Liver (tissue), 9 donors: ENCODE data around the gene CUBN. TPM values are rescaled to one million over a fixed set of nuclear protein-coding genes. Genes with fewer than 3 reads are reported as not detected.

Experiments used
- DNase-seq: peaks from one replicate; pipeline ENCODE4 v3.0.0-alpha.2; 2017; ENCODE audit warnings: low spot score
- H3K27ac ChIP-seq, 2 donors: one replicate each; pipeline ENCODE4 v1.7.0; 2013; ENCODE audit warnings: inconsistent platforms in 2 of 2, low read length in 2 of 2, control low read depth in 1 of 2, low read depth in 1 of 2, mild to moderate bottlenecking in 1 of 2
- H3K27me3 ChIP-seq, 4 donors: one replicate each; pipeline versions ENCODE4 v1.6.1 to v1.7.0; 2013; ENCODE audit warnings: low read length in 3 of 4, inconsistent platforms in 1 of 4, mild to moderate bottlenecking in 1 of 4, moderate library complexity in 1 of 4; ENCODE audit not compliant: control insufficient read depth in 4 of 4, insufficient read depth in 4 of 4
- H3K36me3 ChIP-seq, 4 donors: one replicate each; pipeline versions ENCODE4 v1.6.1 to v1.7.0; 2013; ENCODE audit warnings: low read length in 3 of 4, mild to moderate bottlenecking in 3 of 4, low read depth in 1 of 4, moderate library complexity in 1 of 4; ENCODE audit not compliant: control insufficient read depth in 4 of 4, insufficient read depth in 3 of 4
- H3K4me1 ChIP-seq, 4 donors: one replicate each; pipeline versions ENCODE4 v1.6.1 to v1.7.0; 2013; ENCODE audit warnings: low read length in 3 of 4, mild to moderate bottlenecking in 3 of 4, moderate library complexity in 1 of 4; ENCODE audit not compliant: control insufficient read depth in 4 of 4, insufficient read depth in 4 of 4
- H3K4me3 ChIP-seq, 3 donors: one replicate each; pipeline versions ENCODE4 v1.6.1 to v1.7.0; 2013; ENCODE audit warnings: low read length in 3 of 3, control low read depth in 1 of 3, low read depth in 1 of 3, mild to moderate bottlenecking in 1 of 3
- H3K9ac ChIP-seq, 2 donors: one replicate each; pipeline ENCODE4 v1.7.0; 2013; ENCODE audit warnings: low read length in 2 of 2, mild to moderate bottlenecking in 2 of 2, moderate library complexity in 2 of 2, control low read depth in 1 of 2, low read depth in 1 of 2
- H3K9me3 ChIP-seq, 4 donors: one replicate each; pipeline versions ENCODE4 v1.6.1 to v1.7.0; 2013; ENCODE audit warnings: low read length in 3 of 4; ENCODE audit not compliant: control insufficient read depth in 4 of 4
- EGR1 ChIP-seq, 2 donors: IDR thresholded peaks; 2 replicates each; pipeline ENCODE4 v1.6.1; 2016 to 2018; ENCODE audit warnings: antibody characterized with exemption in 2 of 2, low read depth in 2 of 2
- FOXA1 ChIP-seq: IDR thresholded peaks from 2 replicates; pipeline ENCODE4 v1.6.1; 2016; ENCODE audit warnings: antibody characterized with exemption
- HNF4A ChIP-seq, 2 donors: conservative IDR thresholded peaks; 2 replicates each; pipeline ENCODE4 v1.6.1; 2016; ENCODE audit warnings: antibody characterized with exemption in 2 of 2, mild to moderate bottlenecking in 2 of 2
- JUND ChIP-seq, 2 donors: IDR thresholded peaks; 2 replicates each; pipeline ENCODE4 v1.6.1; 2016; ENCODE audit warnings: antibody characterized with exemption in 2 of 2
- RAD21 ChIP-seq, 2 donors: IDR thresholded peaks; 2 replicates each; pipeline ENCODE4 v1.6.1; 2016; ENCODE audit warnings: antibody characterized with exemption in 2 of 2, mild to moderate bottlenecking in 2 of 2
- RXRA ChIP-seq, 2 donors: IDR thresholded peaks; 2 replicates each; pipeline ENCODE4 v1.6.1; 2017 to 2018; ENCODE audit warnings: antibody characterized with exemption in 2 of 2, mild to moderate bottlenecking in 1 of 2
- TAF1 ChIP-seq: conservative IDR thresholded peaks from 2 replicates; pipeline ENCODE4 v1.6.1; 2016; ENCODE audit warnings: antibody characterized with exemption, mild to moderate bottlenecking
- WGBS: extraction: QIAGEN DNeasy Blood & Tissue Kit; methylation state at CpG from one replicate; pipeline ENCODE4 v1.1.7; 2013; 5-methylcytosine and 5-hydroxymethylcytosine counted together
- polyA plus RNA-seq, 2 donors: library from polyadenylated mRNA; stranded (reverse) in 1 of 2; unstranded in 1 of 2; fragments of 200-250 nt in 1 of 2; fragments of >200 nt in 1 of 2; fragmentation: Nextera tagmentation in 1 of 2; extraction: Ambion mirVana in 1 of 2; gene quantifications; one replicate each; pipeline versions ENCODE4 v1.2.1 to v1.2.3, GENCODE V29; 2013 to 2015
- total RNA-seq, 2 donors: library from RNA; depleted of rRNA; stranded (reverse); fragments of >200 nt; gene quantifications; one replicate each; pipeline ENCODE4 v1.2.3, GENCODE V29; 2014
- TF ChIP-seq, protein P1 (sequence below): fragments of 150-350 bp; IDR thresholded peaks from 2 replicates; pipeline ENCODE4 v1.5.1; 2017; ENCODE audit warnings: improper control_type of control experiment, low read depth, low read length; ENCODE audit not compliant: missing input control
- TF ChIP-seq, protein P2 (sequence below): IDR thresholded peaks from 2 replicates; pipeline ENCODE4 v1.6.1; 2016; ENCODE audit warnings: antibody characterized with exemption
- TF ChIP-seq, protein P3 (sequence below): IDR thresholded peaks from 2 replicates; pipeline ENCODE4 v1.6.1; 2016; ENCODE audit warnings: antibody characterized with exemption
- donor health status: healthy.
- donor health status: healthy.
- donor health status: healthy.
- donor health status: healthy.
- donor health status: healthy.

Gene CUBN
- total and polyA plus RNA-seq, 4 donors: 0.01 to 0.67 (median 0.30) TPM

DNA sequence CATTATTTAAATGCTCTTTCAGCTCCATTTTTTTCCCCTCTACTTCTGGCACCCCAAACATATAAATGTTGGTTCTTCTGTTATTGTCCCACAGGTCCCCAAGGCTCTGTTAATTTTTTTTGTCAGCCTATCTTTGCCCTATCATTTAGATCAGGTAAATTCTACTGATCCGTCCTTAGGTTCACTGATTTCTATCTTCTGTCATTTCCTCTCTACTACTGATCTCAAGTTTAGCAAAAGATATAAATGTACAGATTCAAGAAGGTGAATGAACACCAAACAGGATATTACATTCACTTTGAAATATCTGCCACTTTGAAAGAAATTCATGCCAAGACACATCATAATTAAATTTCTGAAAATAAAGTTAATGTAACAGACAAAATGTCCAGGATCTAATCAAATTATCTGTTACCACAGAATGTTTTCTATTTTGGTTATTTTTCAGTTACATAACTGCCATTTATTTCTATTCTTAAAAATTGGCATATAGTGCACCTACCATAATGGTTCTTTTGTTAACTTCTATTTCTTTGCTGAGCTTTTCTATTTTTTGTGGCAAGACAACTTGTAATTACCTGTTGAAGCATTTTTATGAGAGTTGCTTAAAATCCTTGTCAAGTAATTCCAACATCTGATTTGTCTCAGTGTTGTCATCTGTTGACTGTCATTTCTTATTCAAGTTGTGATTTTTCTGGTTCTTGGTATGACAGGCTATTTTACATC, 12.1 kb upstream of the CUBN start:
- Histone ChIP-seq H3K27me3 (no peaks in the 10 kb centered on the region), H3K36me3 (no peaks in the 10 kb centered on the region), H3K4me1 (peaks cover 0 to 3% (median under 1%) of the 10 kb centered on the region in 4 donors), H3K4me3 (no peak overlapping the region), H3K27ac (no peak overlapping the region), H3K9ac (no peak overlapping the region), H3K9me3 (no peaks in the 10 kb centered on the region)
- TF ChIP-seq, protein P1, sequence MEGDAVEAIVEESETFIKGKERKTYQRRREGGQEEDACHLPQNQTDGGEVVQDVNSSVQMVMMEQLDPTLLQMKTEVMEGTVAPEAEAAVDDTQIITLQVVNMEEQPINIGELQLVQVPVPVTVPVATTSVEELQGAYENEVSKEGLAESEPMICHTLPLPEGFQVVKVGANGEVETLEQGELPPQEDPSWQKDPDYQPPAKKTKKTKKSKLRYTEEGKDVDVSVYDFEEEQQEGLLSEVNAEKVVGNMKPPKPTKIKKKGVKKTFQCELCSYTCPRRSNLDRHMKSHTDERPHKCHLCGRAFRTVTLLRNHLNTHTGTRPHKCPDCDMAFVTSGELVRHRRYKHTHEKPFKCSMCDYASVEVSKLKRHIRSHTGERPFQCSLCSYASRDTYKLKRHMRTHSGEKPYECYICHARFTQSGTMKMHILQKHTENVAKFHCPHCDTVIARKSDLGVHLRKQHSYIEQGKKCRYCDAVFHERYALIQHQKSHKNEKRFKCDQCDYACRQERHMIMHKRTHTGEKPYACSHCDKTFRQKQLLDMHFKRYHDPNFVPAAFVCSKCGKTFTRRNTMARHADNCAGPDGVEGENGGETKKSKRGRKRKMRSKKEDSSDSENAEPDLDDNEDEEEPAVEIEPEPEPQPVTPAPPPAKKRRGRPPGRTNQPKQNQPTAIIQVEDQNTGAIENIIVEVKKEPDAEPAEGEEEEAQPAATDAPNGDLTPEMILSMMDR: no peak
- no peak for TF ChIP-seq HNF4A (conservative IDR thresholded peaks at IDR 0.05)
- no peak for TF ChIP-seq RXRA (IDR thresholded peaks at IDR 0.05)
- no peak for TF ChIP-seq RAD21 (IDR thresholded peaks at IDR 0.05)
- 86% methylated on average over 1 of the region's 1 CpG for WGBS
- no peak for DNase-seq

DNA sequence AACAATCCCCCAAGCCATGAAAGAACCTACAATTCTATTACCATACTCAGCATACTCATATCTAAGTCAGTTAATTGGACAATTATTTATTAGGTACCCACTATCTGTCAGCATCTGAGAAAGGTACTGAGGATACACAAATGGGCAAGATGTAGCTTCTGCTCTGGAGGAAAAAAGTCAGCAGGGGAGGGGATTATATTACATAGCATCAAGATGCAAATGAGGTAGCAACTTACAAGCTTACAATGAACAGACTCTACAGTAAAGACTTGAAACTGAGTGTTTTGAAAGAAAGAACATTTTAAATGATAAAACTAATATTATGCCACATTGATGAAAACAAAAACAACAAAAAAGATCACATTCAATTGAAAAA, 10.8 kb upstream of the CUBN start:
- TF ChIP-seq, protein P2, sequence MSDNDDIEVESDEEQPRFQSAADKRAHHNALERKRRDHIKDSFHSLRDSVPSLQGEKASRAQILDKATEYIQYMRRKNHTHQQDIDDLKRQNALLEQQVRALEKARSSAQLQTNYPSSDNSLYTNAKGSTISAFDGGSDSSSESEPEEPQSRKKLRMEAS: no peak
- TF ChIP-seq, protein P3, sequence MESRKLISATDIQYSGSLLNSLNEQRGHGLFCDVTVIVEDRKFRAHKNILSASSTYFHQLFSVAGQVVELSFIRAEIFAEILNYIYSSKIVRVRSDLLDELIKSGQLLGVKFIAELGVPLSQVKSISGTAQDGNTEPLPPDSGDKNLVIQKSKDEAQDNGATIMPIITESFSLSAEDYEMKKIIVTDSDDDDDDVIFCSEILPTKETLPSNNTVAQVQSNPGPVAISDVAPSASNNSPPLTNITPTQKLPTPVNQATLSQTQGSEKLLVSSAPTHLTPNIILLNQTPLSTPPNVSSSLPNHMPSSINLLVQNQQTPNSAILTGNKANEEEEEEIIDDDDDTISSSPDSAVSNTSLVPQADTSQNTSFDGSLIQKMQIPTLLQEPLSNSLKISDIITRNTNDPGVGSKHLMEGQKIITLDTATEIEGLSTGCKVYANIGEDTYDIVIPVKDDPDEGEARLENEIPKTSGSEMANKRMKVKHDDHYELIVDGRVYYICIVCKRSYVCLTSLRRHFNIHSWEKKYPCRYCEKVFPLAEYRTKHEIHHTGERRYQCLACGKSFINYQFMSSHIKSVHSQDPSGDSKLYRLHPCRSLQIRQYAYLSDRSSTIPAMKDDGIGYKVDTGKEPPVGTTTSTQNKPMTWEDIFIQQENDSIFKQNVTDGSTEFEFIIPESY: no peak
- TF ChIP-seq RAD21 (IDR thresholded peaks at IDR 0.05): no peak
- TF ChIP-seq FOXA1: no peak
- Histone ChIP-seq H3K9me3 (no peaks in the 10 kb centered on the region), H3K4me3 (no peak overlapping the region), H3K36me3 (no peaks in the 10 kb centered on the region), H3K27ac (no peak overlapping the region), H3K4me1 (peaks cover 0 to 3% (median under 1%) of the 10 kb centered on the region in 4 donors), H3K9ac (no peak overlapping the region), H3K27me3 (no peaks in the 10 kb centered on the region)
- DNase-seq: no peak

DNA sequence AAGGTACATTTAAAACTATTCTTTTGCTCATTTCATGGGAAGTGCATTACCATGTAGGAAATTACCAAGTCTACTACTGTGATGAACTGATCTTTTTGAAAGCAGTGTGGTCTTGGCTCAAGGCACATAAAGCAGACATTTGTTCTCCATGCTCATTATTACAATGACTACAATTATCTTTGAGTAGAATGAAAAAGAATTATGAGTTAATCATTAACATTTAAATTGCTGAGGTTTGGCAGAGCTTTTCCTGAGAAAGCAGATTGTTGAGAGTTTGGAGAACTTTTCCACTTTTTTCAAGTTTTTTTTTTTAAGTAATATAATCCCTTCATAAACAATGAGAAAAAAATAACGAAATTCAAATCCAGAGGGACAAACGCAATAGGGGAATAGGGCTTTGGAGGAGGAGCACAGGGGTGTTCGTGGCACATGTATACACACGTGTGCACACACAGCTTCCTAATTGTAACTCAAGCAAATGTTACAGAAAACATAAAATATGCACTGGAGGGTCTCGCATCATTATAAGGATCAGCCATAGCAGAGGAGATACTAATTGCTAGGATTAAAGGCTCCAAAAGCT, 8.9 kb upstream of the CUBN start:
- 68% methylated on average over 5 of the region's 5 CpGs for WGBS
- DNase-seq: no peak
- Histone ChIP-seq H3K27ac (no peak overlapping the region), H3K4me3 (no peak overlapping the region), H3K4me1 (no peaks in the 10 kb centered on the region), H3K9ac (no peak overlapping the region), H3K9me3 (no peaks in the 10 kb centered on the region), H3K36me3 (no peaks in the 10 kb centered on the region), H3K27me3 (no peaks in the 10 kb centered on the region)
- TF ChIP-seq TAF1 (no peak), JUND (IDR thresholded peaks at IDR 0.05) (no peak), RXRA (IDR thresholded peaks at IDR 0.05) (no peak), EGR1 (IDR thresholded peaks at IDR 0.05; ENCODE audit: low read depth in 2 of 2) (no peak), HNF4A (conservative IDR thresholded peaks at IDR 0.05) (no peak)
- TF ChIP-seq, protein P1: no peak
- TF ChIP-seq, protein P2: no peak
